ENCODE results near the gene SLIT3.

GRCh38 chr5:168837852-168838251 lies 463.1 kb downstream of the SLIT3 start:
- TF ChIP-seq, protein P1, sequence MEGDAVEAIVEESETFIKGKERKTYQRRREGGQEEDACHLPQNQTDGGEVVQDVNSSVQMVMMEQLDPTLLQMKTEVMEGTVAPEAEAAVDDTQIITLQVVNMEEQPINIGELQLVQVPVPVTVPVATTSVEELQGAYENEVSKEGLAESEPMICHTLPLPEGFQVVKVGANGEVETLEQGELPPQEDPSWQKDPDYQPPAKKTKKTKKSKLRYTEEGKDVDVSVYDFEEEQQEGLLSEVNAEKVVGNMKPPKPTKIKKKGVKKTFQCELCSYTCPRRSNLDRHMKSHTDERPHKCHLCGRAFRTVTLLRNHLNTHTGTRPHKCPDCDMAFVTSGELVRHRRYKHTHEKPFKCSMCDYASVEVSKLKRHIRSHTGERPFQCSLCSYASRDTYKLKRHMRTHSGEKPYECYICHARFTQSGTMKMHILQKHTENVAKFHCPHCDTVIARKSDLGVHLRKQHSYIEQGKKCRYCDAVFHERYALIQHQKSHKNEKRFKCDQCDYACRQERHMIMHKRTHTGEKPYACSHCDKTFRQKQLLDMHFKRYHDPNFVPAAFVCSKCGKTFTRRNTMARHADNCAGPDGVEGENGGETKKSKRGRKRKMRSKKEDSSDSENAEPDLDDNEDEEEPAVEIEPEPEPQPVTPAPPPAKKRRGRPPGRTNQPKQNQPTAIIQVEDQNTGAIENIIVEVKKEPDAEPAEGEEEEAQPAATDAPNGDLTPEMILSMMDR (IDR thresholded peaks at IDR 0.05), result no peak
- TF ChIP-seq POLR2A (IDR thresholded peaks at IDR 0.05; ENCODE audit: low read depth), result no peak
- no peak for TF ChIP-seq POLR2AphosphoS5 (IDR thresholded peaks at IDR 0.05)

Data from esophagus muscularis mucosa (tissue), 3 donors.